Heart left ventricle (tissue), 16 donors: ENCODE data around the gene DHFR. TPM values are rescaled to one million over a fixed set of nuclear protein-coding genes. Genes with fewer than 3 reads are reported as not detected.
"Not testable (repeated sequence)": the region's sequence is repeated elsewhere in the genome, so short reads cannot be mapped to it uniquely, and the experiment has no call there.

Experiments
- ATAC-seq, 4 donors: fragments of 200-7000 bp; cut with Tn5 transposase; one replicate each; pipeline ENCODE4 v1.9.1; 2020 to 2022; ENCODE audit warnings: moderate library complexity in 4 of 4, mild to moderate bottlenecking in 3 of 4, moderate number of reproducible peaks in 1 of 4
- DNase-seq, 5 donors: peaks; one replicate each; pipeline ENCODE4 v3.0.0-alpha.2; 2020
- H3K27ac ChIP-seq, 12 donors: fragments of 200-600 bp; sonication (generic) in 4 of 12; one replicate each; pipeline versions ENCODE4 v1.5.0 to v1.8.0; 2016 to 2022; ENCODE audit warnings: mild to moderate bottlenecking in 2 of 12
- H3K27me3 ChIP-seq, 9 donors: fragments of 200-600 bp; sonication (generic) in 2 of 9; one replicate each; pipeline versions ENCODE4 v1.5.1 to v1.8.0; 2016 to 2022; ENCODE audit warnings: mild to moderate bottlenecking in 3 of 9
- H3K36me3 ChIP-seq, 9 donors: fragments of 200-600 bp; sonication (generic) in 2 of 9; one replicate each; pipeline versions ENCODE4 v1.5.0 to v1.8.0; 2018 to 2022; ENCODE audit warnings: mild to moderate bottlenecking in 2 of 9
- H3K4me1 ChIP-seq, 12 donors: fragments of 200-600 bp; sonication (generic) in 4 of 12; one replicate each; pipeline versions ENCODE4 v1.5.0 to v1.8.0; 2016 to 2022; ENCODE audit warnings: mild to moderate bottlenecking in 3 of 12
- H3K4me3 ChIP-seq, 12 donors: fragments of 200-600 bp; sonication (generic) in 4 of 12; one replicate each; pipeline versions ENCODE4 v1.5.0 to v1.8.0; 2017 to 2022; ENCODE audit warnings: mild to moderate bottlenecking in 9 of 12, moderate library complexity in 4 of 12
- H3K9me3 ChIP-seq, 12 donors: fragments of 200-600 bp; sonication (generic) in 4 of 12; one replicate each; pipeline versions ENCODE4 v1.5.0 to v1.8.0; 2016 to 2022; ENCODE audit warnings: mild to moderate bottlenecking in 1 of 12
- CTCF ChIP-seq, 12 donors: fragments of 200-600 bp; sonication (generic) in 4 of 12; IDR thresholded peaks; one replicate each; pipeline versions ENCODE4 v1.5.0 to v1.8.0; 2018 to 2022; ENCODE audit warnings: antibody characterized with exemption in 12 of 12, mild to moderate bottlenecking in 5 of 12
- POLR2A ChIP-seq, 2 donors: fragments of 450-650 bp; IDR thresholded peaks; one replicate each; pipeline ENCODE4 v1.6.1; 2017; ENCODE audit warnings: antibody characterized with exemption in 2 of 2, mild to moderate bottlenecking in 2 of 2, moderate library complexity in 2 of 2
- WGBS, 4 donors: extraction: QIAGEN DNeasy Blood & Tissue Kit in 2 of 4; methylation state at CpG; one replicate each; pipeline versions ENCODE4 v1.1.5 to v1.1.7; 2013 to 2018; 5-methylcytosine and 5-hydroxymethylcytosine counted together
- intact Hi-C, 10 donors: fragments of 100-400 bp; cut with DNase I; formaldehyde crosslinking; loops; one replicate each; pipeline versions ENCODE4 v1.11.1 to v1.14.2; 2022
- polyA plus RNA-seq, 2 donors: library from polyadenylated mRNA; stranded (reverse); fragments of 200-250 nt; gene quantifications; one replicate each; pipeline ENCODE4 v1.2.3, GENCODE V29; 2013
- total RNA-seq, 9 donors: library from RNA; depleted of rRNA in 2 of 9; stranded (reverse); fragments of >200 nt in 2 of 9; fragmentation: NEBNext Ultra II Directional in 3 of 9; extraction: Animal tissue kit (Norgen Biotek cat#: 25700) in 3 of 9; gene quantifications; one replicate each; pipeline versions ENCODE4 v1.1.0 to v1.2.4, GENCODE V29; 2016 to 2023
- donor health status: ischemic (EF 13 %, LVEDD 7.1; RV severe dilation, severe dysfunction).
- donor health status: healthy with polysubstance abuse.
- donor health status: DM: no; HTN: yes; CAD: no.
- donor health status: DM: no; HTN: no; CAD: no.
- donor health status: ischemic (EF 25% LVEDD 6.9; RV normal size, moderate dysfunction).
- donor health status: ischemic (EF 25% LVEDD 5.7; RV mildly dilated, moderate dysfunction).
- donor health status: healthy.
- donor health status: DM: yes; HTN: yes; CAD: no.
- donor health status: ischemic (EF 35%, LVEDD 5.7; RV mildly dilated, moderate dysfunction).
- donor health status: nonischemic (EF 11% LVEDD 7.7; RV severe dilation, severe dysfunction).
- donor health status: DM: yes; HTN: yes; CAD: no.
- donor health status: PGD.
- donor health status: ischemic (EF 29% LVEDD 5.4; RV normal size, mild dysfunction).
- donor health status: nonischemic (EF 23%, LVEDD 6.1; RV moderate dilation, normal function).

The DHFR gene
- total and polyA plus RNA-seq, 11 donors: 1.6 to 18.9 (median 9.6) TPM

- no peak overlapping the region for H3K27ac ChIP-seq
- no peak overlapping the region for H3K4me3 ChIP-seq
- H3K9me3 ChIP-seq: no peaks in the 10 kb centered on the region
- H3K4me1 ChIP-seq: no peaks in the 10 kb centered on the region
- H3K36me3 ChIP-seq: no peaks in the 10 kb centered on the region
- no peak for TF ChIP-seq POLR2A (IDR thresholded peaks at IDR 0.05)
- no peak for TF ChIP-seq CTCF (IDR thresholded peaks at IDR 0.05)
- intact Hi-C loops: no loop called here
- no peak for ATAC-seq
- peaks cover 0 to 5% (median 0%) of the 10 kb centered on the region in 9 donors for H3K27me3 ChIP-seq
- no peak for DNase-seq
- WGBS, 4 donors: 80 to 90% (median 88%) methylated on average over 3 of the region's 3 CpGs
These were observed 63.4 kb downstream of the DHFR start for GRCh38 chr5:80591352-80591751.

GRCh38 chr5:80590766-80591165 lies 64.0 kb downstream of the DHFR start:
- Histone ChIP-seq H3K4me3 (no peak overlapping the region), H3K36me3 (no peaks in the 10 kb centered on the region), H3K27ac (no peak overlapping the region), H3K4me1 (no peaks in the 10 kb centered on the region), H3K9me3 (no peaks in the 10 kb centered on the region), H3K27me3 (peaks cover 0 to 5% (median 0%) of the 10 kb centered on the region in 9 donors)
- intact Hi-C loops: no loop called here
- ATAC-seq (no peak), DNase-seq (no peak)
- no peak for TF ChIP-seq CTCF (IDR thresholded peaks at IDR 0.05)
- WGBS, 4 donors: 67 to 86% (median 75%) methylated on average over 5 of the region's 5 CpGs

GRCh38 chr5:80588858-80589540 lies 65.8 kb downstream of the DHFR start:
- no peak for ATAC-seq
- H3K27me3 ChIP-seq: peaks cover 0 to 5% (median 0%) of the 10 kb centered on the region in 9 donors
- no peak overlapping the region for H3K27ac ChIP-seq
- H3K36me3 ChIP-seq: no peaks in the 10 kb centered on the region
- H3K4me1 ChIP-seq: no peaks in the 10 kb centered on the region
- WGBS, 4 donors: 85 to 89% (median 87%) methylated on average over 8 of the region's 8 CpGs
- no peak overlapping the region for H3K4me3 ChIP-seq
- intact Hi-C loops: no loop called here
- no peak for DNase-seq
- no peaks in the 10 kb centered on the region for H3K9me3 ChIP-seq
- TF ChIP-seq POLR2A (IDR thresholded peaks at IDR 0.05): no peak
- TF ChIP-seq CTCF (IDR thresholded peaks at IDR 0.05): no peak

- H3K27me3 ChIP-seq: no peaks in the 10 kb centered on the region
- no peaks in the 10 kb centered on the region for H3K4me1 ChIP-seq
- ATAC-seq (no peak), DNase-seq (no peak)
- TF ChIP-seq POLR2A (IDR thresholded peaks at IDR 0.05) (no peak), CTCF (IDR thresholded peaks at IDR 0.05) (no peak)
- intact Hi-C loops: no loop called here
- H3K9me3 ChIP-seq: no peaks in the 10 kb centered on the region
- H3K36me3 ChIP-seq: no peaks in the 10 kb centered on the region
- WGBS, 4 donors: 86 to 94% (median 88%) methylated on average over 6 of the region's 6 CpGs
- H3K4me3 ChIP-seq: no peak overlapping the region
- no peak overlapping the region for H3K27ac ChIP-seq
These were observed 70.0 kb downstream of the DHFR start for GRCh38 chr5:80584770-80585169.

GRCh38 chr5:80580291-80580690 lies 74.5 kb downstream of the DHFR start:
- H3K4me1 ChIP-seq, H3K36me3 ChIP-seq, H3K27me3 ChIP-seq, H3K4me3 ChIP-seq, DNase-seq, H3K27ac ChIP-seq, intact Hi-C loops, ATAC-seq, H3K9me3 ChIP-seq: not testable (repeated sequence)
- 90 to 95% (median 91%) methylated on average over 3 of the region's 3 CpGs for WGBS, 4 donors
